Peyer's patch (tissue), 4 donors: ENCODE results near the gene LAMA5.

ENCODE experiments used
- POLR2A ChIP-seq, 2 donors: fragments of 450-650 bp; IDR thresholded peaks; one replicate each; pipeline ENCODE4 v1.5.1; 2017; ENCODE audit warnings: antibody characterized with exemption in 2 of 2, mild to moderate bottlenecking in 2 of 2, moderate library complexity in 2 of 2
- TF ChIP-seq, protein P1 (sequence below), 6 experiments: fragments of 450-650 bp in 4 of 6; fragments of 200-600 bp in 2 of 6; sonication (generic) in 1 of 6; IDR thresholded peaks; one replicate each; pipeline ENCODE4 v1.5.1; 2017 to 2019; ENCODE audit warnings: antibody characterized with exemption in 6 of 6, mild to moderate bottlenecking in 3 of 6, moderate library complexity in 1 of 6

- no peak for TF ChIP-seq POLR2A (IDR thresholded peaks at IDR 0.05)
- TF ChIP-seq, protein P1, sequence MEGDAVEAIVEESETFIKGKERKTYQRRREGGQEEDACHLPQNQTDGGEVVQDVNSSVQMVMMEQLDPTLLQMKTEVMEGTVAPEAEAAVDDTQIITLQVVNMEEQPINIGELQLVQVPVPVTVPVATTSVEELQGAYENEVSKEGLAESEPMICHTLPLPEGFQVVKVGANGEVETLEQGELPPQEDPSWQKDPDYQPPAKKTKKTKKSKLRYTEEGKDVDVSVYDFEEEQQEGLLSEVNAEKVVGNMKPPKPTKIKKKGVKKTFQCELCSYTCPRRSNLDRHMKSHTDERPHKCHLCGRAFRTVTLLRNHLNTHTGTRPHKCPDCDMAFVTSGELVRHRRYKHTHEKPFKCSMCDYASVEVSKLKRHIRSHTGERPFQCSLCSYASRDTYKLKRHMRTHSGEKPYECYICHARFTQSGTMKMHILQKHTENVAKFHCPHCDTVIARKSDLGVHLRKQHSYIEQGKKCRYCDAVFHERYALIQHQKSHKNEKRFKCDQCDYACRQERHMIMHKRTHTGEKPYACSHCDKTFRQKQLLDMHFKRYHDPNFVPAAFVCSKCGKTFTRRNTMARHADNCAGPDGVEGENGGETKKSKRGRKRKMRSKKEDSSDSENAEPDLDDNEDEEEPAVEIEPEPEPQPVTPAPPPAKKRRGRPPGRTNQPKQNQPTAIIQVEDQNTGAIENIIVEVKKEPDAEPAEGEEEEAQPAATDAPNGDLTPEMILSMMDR (IDR thresholded peaks at IDR 0.05), result no peak
Observed at GRCh38 chr20:62307226-62308101, 59.6 kb downstream of the LAMA5 start.
